Activated CD4-positive, alpha-beta T cell treated with anti-CD3 and anti-CD28 coated beads, Interleukin-10, Interleukin-2, amounts not matched to agents 100 ng/mL and 50 ng/mL, durations not matched to agents 16 hours and 8 hours (primary cell): ENCODE measurements around the gene SENP6.
"Not testable (repeated sequence)": the region's sequence is repeated elsewhere in the genome, so short reads cannot be mapped to it uniquely, and the experiment has no call there.

Experiments
- DNase-seq: peaks from one replicate; pipeline ENCODE4 v3.0.0-alpha.2; 2020

Gene SENP6

DNA sequence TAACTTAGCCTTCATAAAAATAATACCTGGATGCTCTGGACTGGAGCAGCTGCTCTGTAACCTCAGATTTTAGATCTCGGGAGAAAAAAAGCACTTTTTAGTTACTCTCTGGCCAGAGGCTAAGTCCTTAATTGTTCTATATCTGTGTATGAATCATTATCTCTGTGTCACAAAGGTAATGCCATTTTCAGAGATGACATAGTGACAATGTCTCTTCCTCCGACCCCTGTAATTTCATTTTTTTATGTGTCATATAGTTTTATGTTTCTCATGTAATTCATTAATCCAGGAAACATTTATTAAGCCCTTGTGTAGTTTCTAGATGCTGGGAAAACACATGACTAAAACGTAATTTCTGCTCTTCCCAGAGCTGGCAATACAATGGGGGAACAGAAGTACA is 55.6 kb downstream of the SENP6 start:
- no peak for DNase-seq

DNA sequence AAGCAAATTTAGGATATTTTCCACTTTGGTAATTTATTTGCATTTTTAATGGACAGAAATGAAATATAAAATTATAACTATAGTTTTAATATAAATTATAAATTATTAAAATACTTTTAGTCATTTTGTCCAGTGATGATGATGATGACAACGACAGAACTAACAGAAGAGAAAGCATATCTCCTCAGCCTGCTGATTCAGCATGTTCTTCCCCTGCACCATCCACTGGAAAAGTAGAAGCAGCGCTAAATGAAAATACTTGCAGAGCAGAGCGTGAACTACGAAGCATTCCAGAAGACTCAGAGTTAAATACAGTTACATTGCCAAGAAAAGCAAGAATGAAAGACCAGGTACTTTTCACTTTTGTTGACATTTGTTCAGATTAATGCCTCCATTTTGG is 64.9 kb downstream of the SENP6 start:
- no peak for DNase-seq

DNA sequence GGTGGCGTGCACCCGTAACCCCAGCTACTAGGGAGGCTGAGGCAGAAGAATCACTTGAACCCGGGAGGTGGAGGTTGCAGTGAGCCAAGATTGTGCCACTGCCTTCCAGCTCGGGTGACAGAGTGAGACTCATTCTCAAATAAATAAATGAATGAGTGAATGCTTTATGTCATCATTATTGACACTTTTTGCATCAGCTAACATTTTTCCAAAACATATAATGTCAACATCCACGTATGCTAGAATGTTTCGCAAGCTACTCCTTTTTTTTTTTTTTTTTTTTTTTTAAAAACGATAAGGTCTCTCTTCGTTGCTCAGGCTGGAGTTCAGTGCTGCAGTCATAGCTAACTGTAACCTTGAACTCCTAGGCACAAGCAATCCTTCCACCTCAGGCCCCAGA is 72.2 kb downstream of the SENP6 start:
- no peak for DNase-seq

DNA sequence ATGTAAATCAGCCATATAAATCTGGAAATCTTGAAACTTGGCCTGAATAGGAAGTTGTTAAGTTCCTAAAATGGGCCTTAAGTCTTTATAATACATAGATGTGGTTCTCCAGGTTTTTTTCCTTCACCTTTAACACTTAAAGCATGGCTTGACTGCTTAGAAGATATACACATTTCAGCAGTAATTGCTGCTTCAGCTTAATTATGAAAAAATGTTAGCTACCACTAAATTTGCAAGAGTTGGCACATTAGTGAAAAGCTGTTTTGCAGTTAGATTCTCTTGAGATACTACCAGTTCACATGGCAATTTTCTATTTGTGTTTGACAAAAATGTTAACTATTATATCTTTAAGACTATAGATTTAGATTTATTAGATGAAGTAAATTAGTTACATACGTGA is 74.7 kb downstream of the SENP6 start:
- no peak for DNase-seq

DNA sequence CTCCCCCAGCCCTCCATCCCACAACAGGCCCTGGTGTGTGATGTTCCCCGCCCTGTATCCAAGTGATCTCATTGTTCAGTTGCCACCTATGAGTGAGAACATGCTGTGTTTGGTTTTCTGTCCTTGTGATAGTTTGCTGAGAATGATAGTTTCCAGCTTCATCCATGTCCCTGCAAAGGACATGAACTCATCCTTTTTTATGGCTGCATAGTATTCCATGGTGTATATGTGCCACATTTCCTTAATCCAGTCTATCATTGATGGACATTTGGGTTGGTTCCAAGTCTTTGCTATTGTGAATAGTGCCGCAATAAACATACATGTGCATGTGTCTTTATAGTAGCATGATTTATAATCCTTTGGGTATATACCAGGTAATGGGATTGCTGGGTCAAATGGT is 80.9 kb downstream of the SENP6 start:
- DNase-seq: not testable (repeated sequence)

DNA sequence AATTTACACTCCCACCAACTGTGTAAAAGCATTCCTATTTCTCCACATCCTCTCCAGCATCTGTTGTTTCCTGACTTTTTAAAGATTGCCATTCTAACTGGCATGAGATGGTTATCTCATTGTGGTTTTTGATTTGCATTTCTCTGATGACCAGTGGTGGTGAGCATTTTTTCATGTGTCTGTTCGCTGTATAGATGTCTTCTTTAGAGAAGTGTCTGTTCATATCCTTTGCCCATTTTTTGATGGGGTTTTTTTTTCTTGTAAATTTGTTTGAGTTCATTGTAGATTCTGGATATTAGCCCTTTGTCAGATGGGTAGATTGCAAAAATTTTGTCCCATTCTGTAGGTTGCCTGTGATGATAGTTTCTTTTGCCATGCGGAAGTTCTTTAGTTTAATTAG is 81.3 kb downstream of the SENP6 start:
- not testable (repeated sequence) for DNase-seq

DNA sequence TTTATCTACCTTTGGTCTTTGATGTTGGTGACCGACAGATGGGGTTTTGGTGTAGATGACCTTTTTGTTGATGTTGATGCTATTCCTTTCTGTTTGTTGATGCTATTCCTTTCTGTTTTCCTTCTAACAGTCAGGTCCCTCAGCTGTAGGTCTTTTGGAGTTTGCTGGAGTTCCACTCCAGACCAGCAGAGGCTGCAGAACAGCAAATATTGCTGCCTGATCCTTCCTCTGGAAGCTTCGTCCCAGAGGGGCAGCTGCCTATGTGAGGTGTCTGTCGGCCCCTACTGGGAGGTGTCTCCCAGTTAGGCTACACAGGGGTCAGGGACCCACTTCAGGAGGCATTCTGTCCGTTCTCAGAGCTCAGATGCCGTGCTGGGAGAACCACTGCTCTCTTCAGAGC is 85.9 kb downstream of the SENP6 start:
- DNase-seq: not testable (repeated sequence)

DNA sequence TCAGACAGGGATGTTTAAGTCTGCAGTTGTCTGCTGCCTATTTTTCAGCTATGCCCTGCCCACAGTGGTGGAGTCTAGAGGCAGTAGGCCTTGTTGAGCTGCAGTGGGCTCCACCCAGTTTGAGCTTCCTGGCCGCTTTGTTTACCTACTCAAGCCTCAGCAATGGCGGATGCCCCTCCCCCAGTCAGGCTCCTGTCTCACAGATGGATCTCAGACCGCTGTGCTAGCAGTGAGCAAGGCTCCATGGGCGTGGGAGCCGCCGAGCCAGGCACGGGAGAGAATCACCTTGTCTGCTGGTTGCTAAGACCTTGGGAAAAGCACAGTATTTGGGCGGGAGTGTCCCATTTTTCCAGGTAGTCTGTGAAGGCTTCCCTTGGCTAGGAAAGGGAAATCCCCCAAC is 86.3 kb downstream of the SENP6 start:
- not testable (repeated sequence) for DNase-seq

DNA sequence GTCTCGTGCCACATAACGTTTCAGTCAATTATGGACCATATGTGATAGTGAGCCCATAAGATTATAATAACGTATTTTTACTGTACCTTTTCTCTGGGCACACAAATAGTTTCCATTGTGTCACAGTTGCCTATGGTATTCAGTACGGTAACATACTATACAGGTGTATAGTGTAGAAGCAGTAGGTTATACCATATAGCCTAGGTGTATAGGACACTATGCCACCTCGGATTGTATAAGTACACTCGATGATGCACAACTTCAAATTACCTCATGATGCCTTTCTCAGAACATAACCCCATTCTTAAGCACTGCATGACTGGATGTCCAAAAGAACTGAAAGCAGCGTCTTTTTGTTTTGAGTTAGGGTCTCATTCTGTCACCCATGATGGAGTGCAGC is 87.9 kb downstream of the SENP6 start:
- no peak for DNase-seq

DNA sequence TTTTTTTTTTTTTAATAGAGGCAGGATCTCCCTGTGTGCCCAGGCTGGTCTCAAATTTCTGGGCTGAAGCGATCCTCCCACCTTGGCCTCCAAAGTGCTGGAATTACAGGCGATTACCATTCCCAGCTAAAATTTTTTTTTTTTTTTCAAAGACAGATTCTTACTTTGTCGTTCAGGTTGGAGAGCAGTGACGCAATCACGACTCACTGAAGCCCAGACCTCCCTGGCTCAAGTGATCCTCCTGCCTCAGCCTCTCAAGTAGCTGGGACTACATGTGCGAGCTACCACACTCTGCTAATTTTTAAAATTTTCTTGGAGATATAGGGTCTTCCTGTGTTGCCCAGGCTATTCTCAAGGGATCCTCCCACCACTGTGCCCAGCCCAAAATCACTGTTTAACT is 89.3 kb downstream of the SENP6 start:
- DNase-seq: no peak

GRCh38 chr6:75693534-75693933 is 91.9 kb downstream of the SENP6 start:
- no peak for DNase-seq

- no peak for DNase-seq
Measured at GRCh38 chr6:75694406-75694805, 92.7 kb downstream of the SENP6 start.

DNA sequence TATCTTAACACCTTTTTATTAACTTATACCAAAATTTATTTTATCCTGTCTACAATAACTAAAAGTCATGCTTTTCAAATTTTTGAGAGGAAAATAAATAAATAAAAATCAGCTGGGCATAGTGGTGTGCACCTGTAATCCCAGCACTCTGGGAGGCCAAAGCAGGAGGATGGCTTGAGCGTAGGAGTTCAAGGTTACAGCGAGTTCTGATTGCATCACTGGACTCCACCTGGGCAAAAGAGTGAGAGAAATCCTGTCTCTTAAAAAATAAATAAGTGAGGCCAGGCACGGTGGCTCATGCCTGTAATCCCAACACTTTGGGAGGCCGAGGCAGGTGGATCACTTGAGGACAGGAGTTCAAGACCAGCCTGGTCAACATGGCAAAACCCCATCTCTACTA is 106.7 kb downstream of the SENP6 start:
- not testable (repeated sequence) for DNase-seq

DNA sequence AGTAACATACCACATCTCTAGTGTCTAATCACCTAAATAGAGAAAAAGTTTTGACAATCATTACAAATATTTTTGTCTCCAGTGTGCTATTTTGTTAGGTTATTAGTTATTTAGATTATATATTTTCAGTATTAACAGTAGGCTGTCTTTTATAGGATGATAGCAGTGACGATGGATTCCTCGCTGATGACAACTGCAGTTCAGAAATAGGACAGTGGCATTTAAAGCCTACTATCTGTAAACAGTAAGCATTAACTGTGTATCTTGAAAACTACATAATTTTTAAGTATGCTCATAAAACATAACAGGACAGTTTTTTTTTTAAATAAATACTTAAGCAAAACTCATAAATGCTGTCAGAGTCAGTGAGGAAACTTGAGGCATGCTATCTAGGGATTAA is 109.5 kb downstream of the SENP6 start:
- DNase-seq: no peak

- DNase-seq: no peak
Measured at GRCh38 chr6:75719133-75719532, 117.5 kb downstream of the SENP6 start.

- no peak for DNase-seq
Measured at GRCh38 chr6:75723382-75723781, 121.7 kb downstream of the SENP6 start.

- no peak for DNase-seq
Measured at GRCh38 chr6:75727206-75727605, 125.5 kb downstream of the SENP6 start.

- not testable (repeated sequence) for DNase-seq
Measured at GRCh38 chr6:75731029-75731428, 129.3 kb downstream of the SENP6 start.

DNA sequence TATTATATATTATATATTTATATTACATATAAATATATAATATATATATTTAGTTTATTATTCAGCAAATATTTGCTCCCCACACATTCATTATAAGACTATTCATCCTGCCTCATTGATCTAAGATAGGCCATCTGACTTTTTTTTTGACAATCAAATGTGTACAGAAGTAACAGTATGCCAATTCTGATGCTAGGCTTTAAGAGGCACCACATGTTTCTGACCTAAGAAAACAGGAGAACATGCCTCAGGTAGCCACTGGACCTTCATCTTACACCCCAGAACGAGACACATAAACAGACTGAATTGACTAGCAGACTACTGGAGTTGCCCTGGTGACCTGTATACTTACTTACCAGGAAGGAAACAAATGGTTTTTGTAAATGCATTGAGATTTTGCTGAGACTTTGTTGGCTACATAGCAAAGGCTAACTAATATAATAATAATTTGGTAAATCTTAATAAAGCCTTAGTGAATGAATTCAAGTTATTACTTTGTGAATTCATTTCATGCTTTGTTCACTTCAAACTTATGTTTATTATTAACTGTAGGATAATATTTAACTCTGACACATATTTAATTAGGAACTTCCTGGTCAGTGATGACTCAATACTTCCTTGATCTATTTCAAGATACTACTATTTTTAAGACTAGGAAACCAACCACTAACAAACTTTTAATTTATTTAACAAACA is 134.0 kb downstream of the SENP6 start:
- DNase-seq: no peak

- DNase-seq: no peak
Measured at GRCh38 chr6:75743971-75744370, 142.3 kb downstream of the SENP6 start.

- DNase-seq: no peak
Measured at GRCh38 chr6:75745404-75745803, 143.7 kb downstream of the SENP6 start.

- DNase-seq: no peak
Measured at GRCh38 chr6:75746221-75746620, 144.5 kb downstream of the SENP6 start.

DNA sequence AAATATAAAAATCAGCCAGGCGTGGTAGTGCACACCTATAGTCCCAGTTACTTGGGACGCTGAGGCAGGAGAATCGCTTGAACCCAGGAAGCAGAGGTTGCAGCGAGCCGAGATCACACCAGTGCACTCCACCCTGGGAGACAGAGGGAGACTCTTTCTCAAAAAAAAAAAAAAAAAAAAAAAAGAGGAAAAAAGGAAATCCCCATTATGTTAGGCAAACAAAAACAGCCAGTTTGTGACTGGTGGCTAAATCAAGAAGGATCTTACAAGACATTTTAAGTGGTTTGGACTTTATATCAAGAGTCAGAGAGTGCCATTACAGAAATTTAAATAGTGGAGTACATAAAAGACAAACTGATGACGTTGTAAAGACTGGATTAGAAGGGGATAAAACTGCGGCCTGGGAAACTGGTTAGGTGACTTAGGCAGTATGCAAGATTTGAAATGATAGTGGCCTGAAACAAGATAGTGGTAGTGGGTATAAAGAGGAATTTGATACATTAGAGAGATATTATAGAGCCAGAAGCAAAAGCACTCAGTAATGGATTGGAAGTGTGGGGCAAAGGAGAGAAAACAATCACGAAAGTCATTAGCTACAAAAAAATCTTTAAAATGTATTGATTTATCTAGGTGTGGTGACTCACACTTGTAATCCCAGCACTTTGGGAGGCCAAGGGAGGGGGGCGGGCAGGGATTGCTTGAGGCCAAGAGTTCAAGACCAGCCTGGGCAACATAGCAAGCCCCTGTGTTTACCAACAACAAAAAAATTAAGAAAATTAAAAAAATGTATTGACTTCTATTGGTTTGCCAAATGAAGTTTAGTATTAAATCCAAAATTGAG is 145.7 kb downstream of the SENP6 start:
- DNase-seq: no peak

DNA sequence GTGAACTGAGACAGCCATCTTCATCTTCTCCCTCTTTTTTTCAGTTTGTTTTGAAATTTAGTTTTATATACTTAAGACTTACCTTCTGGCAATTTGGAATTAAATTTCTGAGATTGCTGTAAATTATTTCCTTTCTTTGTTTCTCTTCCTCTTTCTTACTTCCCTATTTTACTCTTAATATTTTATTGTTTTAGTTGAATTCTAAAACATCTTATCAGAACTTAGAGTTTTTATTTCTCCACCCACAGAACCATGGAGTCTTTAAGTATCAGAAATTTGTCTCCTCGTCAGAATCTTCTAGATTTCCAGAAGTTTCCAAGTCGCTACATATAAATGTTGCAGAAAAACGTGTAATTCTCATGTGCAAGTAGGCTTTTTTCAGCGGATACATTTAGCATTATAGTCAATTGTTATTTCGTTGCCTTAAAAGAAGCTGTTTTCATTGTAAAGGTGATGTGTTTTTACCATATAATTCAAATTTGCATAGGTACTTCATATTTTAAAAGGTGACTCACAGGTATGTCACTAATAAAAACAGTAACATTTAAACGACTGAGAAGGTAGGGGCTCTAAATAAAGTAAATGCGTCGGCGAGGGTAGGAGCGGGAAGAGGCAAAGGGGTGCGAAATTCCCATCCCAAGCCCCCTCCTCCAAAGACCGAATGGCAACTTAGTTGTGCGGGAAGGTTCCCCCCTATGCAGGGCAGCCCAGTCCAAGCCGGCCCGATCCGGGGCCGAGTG is 146.5 kb downstream of the SENP6 start:
- DNase-seq: no peak
